Urinary bladder (tissue), 4 donors: ENCODE measurements around the gene TMEM59. TPM values are rescaled to one million over a fixed set of nuclear protein-coding genes. Genes with fewer than 3 reads are reported as not detected.
"Not testable (repeated sequence)": the region's sequence is repeated elsewhere in the genome, so short reads cannot be mapped to it uniquely, and the experiment has no call there.

Source experiments
- DNase-seq: peaks from one replicate; pipeline ENCODE4 v3.0.0-alpha.2; 2015; ENCODE audit errors: extremely low spot score
- H3K27ac ChIP-seq: one replicate; pipeline ENCODE4 v1.5.1; 2013; ENCODE audit warnings: low read depth, mild to moderate bottlenecking, moderate library complexity
- H3K36me3 ChIP-seq: one replicate; pipeline ENCODE4 v1.6.1; 2013; ENCODE audit warnings: mild to moderate bottlenecking, moderate library complexity; ENCODE audit not compliant: insufficient read depth
- H3K4me1 ChIP-seq: one replicate; pipeline ENCODE4 v1.6.1; 2013; ENCODE audit warnings: mild to moderate bottlenecking, moderate library complexity; ENCODE audit not compliant: insufficient read depth
- H3K4me3 ChIP-seq: one replicate; pipeline ENCODE4 v1.5.1; 2013; ENCODE audit warnings: low read depth, low read length
- WGBS: extraction: QIAGEN DNeasy Blood & Tissue Kit; methylation state at CpG from one replicate; pipeline ENCODE4 v1.1.7; 2013; 5-methylcytosine and 5-hydroxymethylcytosine counted together
- polyA plus RNA-seq: library from polyadenylated mRNA; stranded (reverse); fragments of 200-250 nt; gene quantifications from one replicate; pipeline ENCODE4 v1.2.3, GENCODE V29; 2013
- total RNA-seq: library from RNA; depleted of rRNA; stranded (reverse); fragments of >200 nt; gene quantifications from one replicate; pipeline ENCODE4 v1.2.3, GENCODE V29; 2014
- donor health status: healthy with polysubstance abuse.
- donor health status: healthy.

The TMEM59 gene, protein sequence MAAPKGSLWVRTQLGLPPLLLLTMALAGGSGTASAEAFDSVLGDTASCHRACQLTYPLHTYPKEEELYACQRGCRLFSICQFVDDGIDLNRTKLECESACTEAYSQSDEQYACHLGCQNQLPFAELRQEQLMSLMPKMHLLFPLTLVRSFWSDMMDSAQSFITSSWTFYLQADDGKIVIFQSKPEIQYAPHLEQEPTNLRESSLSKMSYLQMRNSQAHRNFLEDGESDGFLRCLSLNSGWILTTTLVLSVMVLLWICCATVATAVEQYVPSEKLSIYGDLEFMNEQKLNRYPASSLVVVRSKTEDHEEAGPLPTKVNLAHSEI
- total RNA-seq (276 TPM), polyA plus RNA-seq (398 TPM)

GRCh38 chr1:54052934-54053744 lies at the start of gene TMEM59, which contains the start of gene TCEANC2:
TMEM59 (minus strand) TSS chr1:54053204; CDS start chr1:54053188, 16 bp downstream.
TCEANC2 (plus strand) TSS chr1:54053608; CDS start chr1:54054423, 815 bp downstream.
- under 1% methylated on average over 59 of the region's 59 CpGs for WGBS
- H3K4me1 ChIP-seq, result peaks cover 3% of the 10 kb centered on the region
- H3K27ac ChIP-seq, result peak within 1 kb of the TSS; percentile 97
- peak; percentile 99 for DNase-seq
- peak within 1 kb of the TSS; percentile 67 for H3K4me3 ChIP-seq
- no peaks in the 10 kb centered on the region for H3K36me3 ChIP-seq

- no peak overlapping the region for H3K4me3 ChIP-seq
- no peak for DNase-seq
- 91% methylated on average over 2 of the region's 2 CpGs for WGBS
- H3K4me1 ChIP-seq, result no peaks in the 10 kb centered on the region
- no peak overlapping the region for H3K27ac ChIP-seq
- no peaks in the 10 kb centered on the region for H3K36me3 ChIP-seq
Measured at GRCh38 chr1:54100500-54100899, 47.5 kb upstream of the TMEM59 start.

- 82% methylated on average over 6 of the region's 6 CpGs for WGBS
- no peak overlapping the region for H3K4me3 ChIP-seq
- no peak for DNase-seq
- H3K36me3 ChIP-seq, result no peaks in the 10 kb centered on the region
- no peaks in the 10 kb centered on the region for H3K4me1 ChIP-seq
- no peak overlapping the region for H3K27ac ChIP-seq
Measured at GRCh38 chr1:54099061-54099610, 46.1 kb upstream of the TMEM59 start.

GRCh38 chr1:54096877-54097240 lies 43.9 kb upstream of the TMEM59 start:
- no peaks in the 10 kb centered on the region for H3K36me3 ChIP-seq
- H3K4me1 ChIP-seq, result no peaks in the 10 kb centered on the region
- no peak for DNase-seq
- no peak overlapping the region for H3K27ac ChIP-seq
- no peak overlapping the region for H3K4me3 ChIP-seq
- WGBS, result 71% methylated on average over 7 of the region's 7 CpGs

DNA sequence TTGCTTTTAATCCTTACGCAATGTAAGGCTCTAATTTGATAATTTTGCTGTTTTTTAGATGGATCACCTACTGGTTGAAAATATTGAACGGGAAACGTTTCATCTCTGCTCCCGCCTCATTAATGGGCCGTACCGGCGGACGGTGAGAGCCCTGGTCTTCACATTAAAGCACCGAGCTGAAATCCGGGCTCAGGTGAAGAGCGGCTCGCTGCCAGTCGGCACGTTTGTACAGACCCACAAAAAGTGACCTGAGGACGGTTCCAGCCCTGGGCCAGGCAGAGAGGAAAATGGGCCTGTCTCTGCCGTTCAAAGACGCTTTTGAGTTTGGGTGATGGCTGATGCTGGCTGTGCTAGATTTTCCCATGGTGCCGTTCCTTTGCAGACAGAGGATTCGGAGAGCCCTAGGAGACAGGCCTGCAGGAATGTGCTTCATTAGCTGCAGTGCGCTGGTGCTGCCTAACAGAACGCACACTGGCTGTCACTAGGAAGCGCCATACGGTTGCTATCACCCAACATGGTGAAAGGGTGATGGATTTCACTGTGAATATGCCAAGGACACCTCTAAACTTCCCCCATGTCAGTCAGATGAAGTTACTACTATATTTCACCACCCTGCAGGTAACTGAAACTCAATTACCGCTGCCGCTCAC lies 43.3 kb upstream of the TMEM59 start:
- no peaks in the 10 kb centered on the region for H3K36me3 ChIP-seq
- no peak for DNase-seq
- H3K27ac ChIP-seq, result no peak overlapping the region
- no peaks in the 10 kb centered on the region for H3K4me1 ChIP-seq
- 80% methylated on average over 25 of the region's 25 CpGs for WGBS
- H3K4me3 ChIP-seq, result no peak overlapping the region

DNA sequence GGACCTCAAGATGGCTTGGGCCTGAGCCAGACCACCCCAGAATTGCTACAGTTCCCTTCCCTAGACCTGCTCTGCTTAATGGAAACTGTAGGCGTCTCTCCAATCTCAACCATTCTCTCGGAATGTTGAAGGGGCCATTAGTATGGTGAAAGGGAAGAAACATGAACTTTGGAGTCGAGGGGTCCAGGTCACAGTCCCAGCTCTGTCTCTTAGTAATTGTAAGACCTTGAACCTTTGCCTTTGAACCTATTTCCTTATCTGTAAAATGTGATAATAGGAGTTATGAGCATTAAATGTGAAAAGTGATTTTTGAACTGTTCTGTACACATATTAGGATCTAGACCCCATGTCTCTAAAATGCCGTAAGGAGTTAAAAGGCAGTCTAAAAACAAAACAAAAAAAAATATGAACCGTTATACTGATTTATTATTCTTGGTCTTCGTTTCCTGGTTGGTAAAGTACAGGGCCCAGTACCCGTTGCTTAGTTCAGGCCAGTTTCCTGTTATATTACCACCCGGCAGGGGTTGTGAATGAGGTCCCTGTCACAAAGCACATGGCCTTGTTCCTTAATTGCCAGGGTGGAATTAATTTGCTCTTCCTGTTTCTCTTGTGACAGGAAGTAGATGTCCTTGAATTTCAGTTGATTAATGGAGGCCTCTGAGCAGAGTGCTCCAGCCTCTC lies 42.7 kb upstream of the TMEM59 start:
- WGBS, result 73% methylated on average over 8 of the region's 8 CpGs
- DNase-seq, result no peak
- Histone ChIP-seq H3K27ac (no peak overlapping the region), H3K4me1 (no peaks in the 10 kb centered on the region), H3K4me3 (no peak overlapping the region), H3K36me3 (no peaks in the 10 kb centered on the region)

- whole genome bisulfite sequencing, result 100% methylated on average over 1 of the region's 1 CpG
- DNase-seq, H3K4me3 ChIP-seq, H3K36me3 ChIP-seq, H3K4me1 ChIP-seq, H3K27ac ChIP-seq: not testable (repeated sequence)
Measured at GRCh38 chr1:54094730-54095105, 41.7 kb upstream of the TMEM59 start.

DNA sequence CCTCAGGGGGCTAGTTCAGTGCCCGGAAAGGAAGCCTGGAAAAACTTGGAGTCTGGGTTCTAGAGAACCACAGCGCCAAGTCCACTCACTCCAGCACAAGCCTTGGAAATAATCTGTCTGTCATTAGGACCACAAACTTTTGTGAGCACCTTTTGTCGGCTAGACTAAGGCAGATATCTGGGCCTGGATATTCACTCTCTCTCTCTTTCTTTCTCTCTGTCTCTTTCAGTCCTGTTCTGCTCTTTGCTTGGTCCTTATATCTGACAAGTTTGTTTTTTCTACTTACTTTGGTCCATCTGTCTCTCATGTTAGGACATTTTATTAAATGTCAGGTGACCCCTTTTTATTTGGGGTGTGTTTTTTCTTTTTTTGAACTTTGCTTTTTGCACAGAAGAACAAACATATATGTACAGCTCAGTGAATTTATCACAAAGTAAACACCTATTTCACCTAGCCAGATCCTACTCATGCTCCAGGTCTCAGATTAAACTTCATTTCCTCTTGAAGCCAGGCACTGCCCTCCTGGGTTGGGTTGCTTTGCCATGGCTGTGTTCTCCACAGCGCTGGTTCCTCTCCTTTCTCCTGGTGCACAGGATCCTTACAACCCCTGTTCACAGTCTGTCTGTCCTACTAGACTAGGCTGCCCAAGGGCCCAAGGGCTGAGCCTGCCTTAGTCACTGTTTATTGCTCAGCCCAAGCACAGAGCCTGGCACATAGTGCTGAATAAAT lies 41.2 kb upstream of the TMEM59 start:
- H3K27ac ChIP-seq, result no peak overlapping the region
- H3K4me3 ChIP-seq, result no peak overlapping the region
- whole genome bisulfite sequencing, result 86% methylated on average over 4 of the region's 4 CpGs
- no peak for DNase-seq
- no peaks in the 10 kb centered on the region for H3K36me3 ChIP-seq
- H3K4me1 ChIP-seq, result no peaks in the 10 kb centered on the region

- WGBS, result 92% methylated on average over 3 of the region's 3 CpGs
- Histone ChIP-seq H3K4me3 (no peak overlapping the region), H3K4me1 (no peaks in the 10 kb centered on the region), H3K27ac (no peak overlapping the region), H3K36me3 (no peaks in the 10 kb centered on the region)
- DNase-seq, result no peak
Measured at GRCh38 chr1:54091666-54092065, 38.7 kb upstream of the TMEM59 start.

DNA sequence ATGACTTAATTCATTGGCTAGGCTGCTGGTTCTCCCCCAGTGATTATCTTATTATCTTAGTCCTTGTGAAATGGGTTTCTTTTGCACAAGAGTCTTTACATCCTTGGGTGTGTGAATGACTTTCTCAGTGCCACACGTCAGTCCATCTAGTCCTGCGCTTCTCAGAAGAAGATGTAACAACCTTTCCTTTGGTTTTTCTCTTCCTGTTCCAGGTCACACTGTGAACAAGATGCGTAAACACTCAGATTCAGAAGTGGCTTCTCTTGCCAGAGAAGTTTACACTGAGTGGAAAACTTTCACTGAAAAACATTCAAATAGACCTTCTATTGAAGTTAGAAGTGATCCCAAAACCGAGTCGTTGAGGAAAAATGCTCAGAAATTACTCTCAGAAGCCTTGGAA lies 35.4 kb upstream of the TMEM59 start:
- DNase-seq, result no peak
- Histone ChIP-seq H3K4me3 (no peak overlapping the region), H3K27ac (no peak overlapping the region), H3K4me1 (no peaks in the 10 kb centered on the region), H3K36me3 (no peaks in the 10 kb centered on the region)
- WGBS, result 93% methylated on average over 5 of the region's 5 CpGs

- Histone ChIP-seq H3K36me3 (no peaks in the 10 kb centered on the region), H3K4me1 (no peaks in the 10 kb centered on the region), H3K4me3 (no peak overlapping the region), H3K27ac (no peak overlapping the region)
- no peak for DNase-seq
- WGBS, result 96% methylated on average over 1 of the region's 1 CpG
Measured at GRCh38 chr1:54086754-54087153, 33.8 kb upstream of the TMEM59 start.

- 86% methylated on average over 2 of the region's 2 CpGs for WGBS
- Histone ChIP-seq H3K4me1 (no peaks in the 10 kb centered on the region), H3K27ac (no peak overlapping the region), H3K4me3 (no peak overlapping the region), H3K36me3 (no peaks in the 10 kb centered on the region)
- DNase-seq, result no peak
Measured at GRCh38 chr1:54084794-54085193, 31.8 kb upstream of the TMEM59 start.
